GM12878 (cell line): ENCODE data around the gene HSF4. TPM values are rescaled to one million over a fixed set of nuclear protein-coding genes. Genes with fewer than 3 reads are reported as not detected.

Experiments used
- ATAC-seq: fragments of 200-7000 bp; cut with Tn5 transposase; 3 replicates; pipeline ENCODE4 v1.9.1; 2020; ENCODE audit warnings: mild to moderate bottlenecking, moderate library complexity
- BruUV-seq: library from RNA; stranded (reverse); fragments of 400-500 nt; replicated peaks from 2 replicates; lab custom pipeline; 2021; lab: Mats Ljungman, UMichigan
- CTCF ChIA-PET: fragments of 300-600 bp; sonication (Branson Sonifier 250); formaldehyde crosslinking; extraction: SDS; loops from one replicate; lab custom pipeline; 2021; ENCODE audit warnings: inconsistent platforms; lab: Yijun Ruan, JAX
- POLR2A ChIA-PET: fragments of 350-600 bp; formaldehyde crosslinking; extraction: SDS; loops from one replicate; lab custom pipeline; 2021; ENCODE audit warnings: inconsistent platforms; lab: Charles Lee
- RAD21 ChIA-PET: fragments of 300-600 bp; sonication (Branson Sonifier 250); formaldehyde crosslinking; loops from one replicate; lab custom pipeline; 2023; ENCODE audit warnings: antibody characterized with exemption; ENCODE audit not compliant: unreplicated experiment; lab: Charles Lee
- SMC1A ChIA-PET: fragments of 300-600 bp; sonication (Branson Sonifier 250); formaldehyde crosslinking; loops from one replicate; lab custom pipeline; 2023; ENCODE audit not compliant: unreplicated experiment, uncharacterized antibody; lab: Charles Lee
- DNase-seq: peaks from one replicate; pipeline ENCODE4 v3.0.0-alpha.2; 2011; ENCODE audit warnings: low read depth, low spot score
- FAIRE-seq: peaks from 3 replicates; lab custom pipeline; 2011; peaks lifted over from hg19 to GRCh38; lab: Jason Lieb, UNC
- H2AFZ ChIP-seq: 2 replicates; pipeline ENCODE4 v1.6.0; 2011; ENCODE audit warnings: low read depth, low read length, control low read depth; ENCODE audit not compliant: control insufficient read depth
- H3K27ac ChIP-seq: 2 replicates; pipeline ENCODE4 v1.5.1; 2011; ENCODE audit warnings: control low read depth; ENCODE audit not compliant: control insufficient read depth, insufficient read depth
- H3K27me3 ChIP-seq, 2 experiments: replicated peaks in 1 of 2; 2 replicates each; pipeline versions ENCODE4 v1.6.0 to v1.6.1; 2011; ENCODE audit warnings: low read length in 1 of 2; ENCODE audit not compliant: control insufficient read depth in 2 of 2, insufficient read depth in 2 of 2
- H3K36me3 ChIP-seq, 2 experiments: 2 replicates each; pipeline ENCODE4 v1.5.1; 2011; ENCODE audit warnings: low read length in 1 of 2; ENCODE audit not compliant: control insufficient read depth in 2 of 2, insufficient read depth in 2 of 2
- H3K4me1 ChIP-seq: 2 replicates; pipeline ENCODE4 v1.6.1; 2011; ENCODE audit warnings: mild to moderate bottlenecking, low read length, moderate library complexity, mixed read lengths; ENCODE audit not compliant: control insufficient read depth, insufficient read depth
- H3K4me2 ChIP-seq: 2 replicates; pipeline ENCODE4 v1.6.0; 2011; ENCODE audit warnings: control low read depth; ENCODE audit not compliant: control insufficient read depth, insufficient read depth
- H3K4me3 ChIP-seq: fragments of 200-600 bp; sonication (generic); 2 replicates; pipeline ENCODE4 v1.5.1; 2016
- H3K79me2 ChIP-seq: 2 replicates; pipeline ENCODE4 v1.6.0; 2011; ENCODE audit warnings: low read length; ENCODE audit not compliant: control insufficient read depth, insufficient read depth
- H3K9ac ChIP-seq: 2 replicates; pipeline ENCODE4 v1.8.0; 2011; ENCODE audit warnings: low read length, control low read depth, mixed read lengths; ENCODE audit not compliant: control insufficient read depth, insufficient read depth
- H3K9me3 ChIP-seq: replicated peaks from 3 replicates; pipeline ENCODE4 v1.5.1; 2011; ENCODE audit warnings: mild to moderate bottlenecking, low read length; ENCODE audit not compliant: control insufficient read depth, insufficient read depth
- H4K20me1 ChIP-seq: 2 replicates; pipeline ENCODE4 v1.6.0; 2011; ENCODE audit not compliant: control insufficient read depth, insufficient read depth
- ATF2 ChIP-seq: IDR thresholded peaks from 2 replicates; pipeline ENCODE4 v1.6.1; 2012; ENCODE audit warnings: low read length, inconsistent platforms
- MEF2B ChIP-seq: fragments of 450-650 bp; IDR thresholded peaks from 2 replicates; pipeline ENCODE4 v1.6.1; 2018; ENCODE audit warnings: mild to moderate bottlenecking, moderate library complexity; ENCODE audit not compliant: partially characterized antibody, poor library complexity, severe bottlenecking
- NR2F1 ChIP-seq: fragments of 450-650 bp; conservative IDR thresholded peaks from 2 replicates; pipeline ENCODE4 v1.6.1; 2017; ENCODE audit warnings: mild to moderate bottlenecking
- PKNOX1 ChIP-seq: fragments of 450-650 bp; IDR thresholded peaks from 2 replicates; pipeline ENCODE4 v1.6.1; 2016; ENCODE audit warnings: mild to moderate bottlenecking
- PML ChIP-seq: IDR thresholded peaks from 2 replicates; pipeline ENCODE4 v1.6.1; 2012; ENCODE audit warnings: low read length, inconsistent platforms
- RB1 ChIP-seq: fragments of 450-650 bp; formaldehyde crosslinking; IDR thresholded peaks from 2 replicates; pipeline ENCODE4 v1.6.1; 2017; ENCODE audit warnings: mild to moderate bottlenecking, borderline replicate concordance
- USF1 ChIP-seq: IDR thresholded peaks from 2 replicates; pipeline ENCODE4 v1.6.1; 2011; ENCODE audit warnings: borderline replicate concordance, low read depth, mild to moderate bottlenecking, moderate library complexity, mixed read lengths, low read length; ENCODE audit not compliant: insufficient read depth; ENCODE audit errors: extremely low read length
- WGBS: methylation state at CpG from one replicate; pipeline ENCODE4 v1.1.6; 2016; ENCODE audit warnings: low lambda C conversion rate; ENCODE audit not compliant: insufficient replicate concordance, insufficient coverage; ENCODE audit errors: missing lambda C conversion rate; 5-methylcytosine and 5-hydroxymethylcytosine counted together
- in situ Hi-C: fragments of 300-500 bp; cut with MboI; formaldehyde crosslinking; loops from 9 replicates; pipeline ENCODE4 v1.14.3; 2018; ENCODE audit warnings: mixed read lengths
- intact Hi-C: fragments of 100-400 bp; cut with micrococcal nuclease; formaldehyde crosslinking; loops from one replicate; pipeline ENCODE4 v1.14.2; 2022; ENCODE audit not compliant: unreplicated experiment
- polyA plus RNA-seq, 11 experiments: library from polyadenylated mRNA; depleted of rRNA in 4 of 11; unstranded in 6 of 11; stranded (reverse) in 5 of 11; fragments of >200 nt; fragmentation: Nextera tagmentation in 4 of 11; fragmentation: Illumina TruSeq in 1 of 11; extraction: Ambion mirVana in 4 of 11; extraction: Trizol in 1 of 11; gene quantifications; 1 replicate in 1 of 11; 2 replicates in 10 of 11; pipeline versions ENCODE4 v1.2.1 to v1.2.3, GENCODE V29; 2011 to 2016; ENCODE audit warnings: inconsistent platforms in 2 of 11, missing spikeins in 2 of 11, low read depth in 1 of 11
- total RNA-seq, 4 experiments: library from RNA; depleted of rRNA in 3 of 4; stranded (reverse); fragments of >200 nt in 3 of 4; fragmentation: Illumina TruSeq in 1 of 4; extraction: Trizol in 1 of 4; gene quantifications; 2 replicates each; pipeline versions ENCODE4 v1.2.1 to v1.2.3, GENCODE V29; 2013 to 2021

The HSF4 gene
- total and polyA plus RNA-seq, 10 of the 15 experiments (the other 5 are each of a cell fraction or from before 2014, with no cell fraction given) = 0.31 to 9.9 (median 2.6) TPM; not detected in 1

GRCh38 chr16:67199808-67200198 lies 35.3 kb downstream of the HSF4 start:
- H4K20me1 ChIP-seq = peaks cover 7% of the 10 kb centered on the region; the same call in 1 of the 2 replicates
- no peak for DNase-seq
- POLR2A ChIA-PET = no interaction called here
- BruUV-seq = no TSS peak
- no peaks in the 10 kb centered on the region for H3K27me3 ChIP-seq
- SMC1A ChIA-PET = no interaction called here
- H3K9ac ChIP-seq = no peak overlapping the region
- RAD21 ChIA-PET = no interaction called here
- no peaks in the 10 kb centered on the region for H3K9me3 ChIP-seq
- WGBS = 96% methylated on average over 15 of the region's 22 CpGs
- no peak overlapping the region for H3K27ac ChIP-seq
- H3K4me3 ChIP-seq = no peak overlapping the region
- no peak overlapping the region for H3K4me2 ChIP-seq
- CTCF ChIA-PET = no interaction called here
- in situ Hi-C loops (no loop called here), intact Hi-C loops (no loop called here)
- H3K4me1 ChIP-seq = no peaks in the 10 kb centered on the region
- TF ChIP-seq ATF2 (no peak), MEF2B (no peak), NR2F1 (no peak), PKNOX1 (no peak), USF1 (no peak), RB1 (no peak), PML (no peak)
- ATAC-seq = no peak
- H3K79me2 ChIP-seq = no peaks in the 10 kb centered on the region
- H2AFZ ChIP-seq = no peak overlapping the region
- peaks cover 21 to 52% of the 10 kb centered on the region in 2 experiments for H3K36me3 ChIP-seq
- no peak for FAIRE-seq
